ENCODE measurements around the gene PALB2. TPM values are rescaled to one million over a fixed set of nuclear protein-coding genes. Genes with fewer than 3 reads are reported as not detected.
A peak's percentile ranks its signal among the peaks of the same experiment; 100 is the strongest.

PALB2 gene
- polyA plus RNA-seq, 2 of the 4 experiments (the other 2 are of a cell fraction): 13.9 to 17.4 TPM

- TF ChIP-seq BCL3 (IDR thresholded peaks at IDR 0.05): no peak
- no peak for TF ChIP-seq SREBF2 (IDR thresholded peaks at IDR 0.05)
- TF ChIP-seq HEYL (CRISPR knock-in tag; IDR thresholded peaks at IDR 0.05): no peak
- TF ChIP-seq POLR2A (IDR thresholded peaks at IDR 0.05; ENCODE audit: low read length): peak; percentile 33; the same call in 1 of the 2 replicates
- TF ChIP-seq EHMT2 (IDR thresholded peaks at IDR 0.05; ENCODE audit: low read depth): no peak
- no peak for TF ChIP-seq BHLHE40 (IDR thresholded peaks at IDR 0.05; ENCODE audit: low read depth, low read length)
- TF ChIP-seq, protein P1, sequence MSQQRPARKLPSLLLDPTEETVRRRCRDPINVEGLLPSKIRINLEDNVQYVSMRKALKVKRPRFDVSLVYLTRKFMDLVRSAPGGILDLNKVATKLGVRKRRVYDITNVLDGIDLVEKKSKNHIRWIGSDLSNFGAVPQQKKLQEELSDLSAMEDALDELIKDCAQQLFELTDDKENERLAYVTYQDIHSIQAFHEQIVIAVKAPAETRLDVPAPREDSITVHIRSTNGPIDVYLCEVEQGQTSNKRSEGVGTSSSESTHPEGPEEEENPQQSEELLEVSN (IDR thresholded peaks at IDR 0.05; ENCODE audit: borderline replicate concordance, low read depth): peak; percentile 78
- no peak for TF ChIP-seq FOSB (CRISPR knock-in tag; IDR thresholded peaks at IDR 0.05)
- TF ChIP-seq HDAC2 (IDR thresholded peaks at IDR 0.05): peak; percentile 71; the same call in 1 of the 2 replicates
- TF ChIP-seq CBX8 (IDR thresholded peaks at IDR 0.05): no peak
- no peak for TF ChIP-seq TFCP2L1 (CRISPR knock-in tag; IDR thresholded peaks at IDR 0.05)
- no peak for TF ChIP-seq ZSCAN20 (CRISPR knock-in tag; IDR thresholded peaks at IDR 0.05)
- no peak for TF ChIP-seq RFX5 (IDR thresholded peaks at IDR 0.05)
- TF ChIP-seq SMC3 (IDR thresholded peaks at IDR 0.05): no peak; the same call in 1 of the 3 replicates
- TF ChIP-seq RNF2 (IDR thresholded peaks at IDR 0.05; ENCODE audit: borderline replicate concordance, low read depth): no peak
- peak; percentile 83 for TF ChIP-seq KDM5A (IDR thresholded peaks at IDR 0.05)
- TF ChIP-seq JUN (IDR thresholded peaks at IDR 0.05): peak in 1 of 2 experiments; percentile 66; a peak in 2 of 5 replicates
- TF ChIP-seq MAZ (IDR thresholded peaks at IDR 0.05; ENCODE audit: borderline replicate concordance, low read depth, low read length): no peak
- TF ChIP-seq JUNB (IDR thresholded peaks at IDR 0.05): no peak
- TF ChIP-seq MAX (IDR thresholded peaks at IDR 0.05): peak; percentile 96
- no peak for TF ChIP-seq ZNF302 (CRISPR knock-in tag; IDR thresholded peaks at IDR 0.05)
- no peak for TF ChIP-seq RCOR1 (IDR thresholded peaks at IDR 0.05; ENCODE audit: low read depth, low read length)
- TF ChIP-seq, protein P2, sequence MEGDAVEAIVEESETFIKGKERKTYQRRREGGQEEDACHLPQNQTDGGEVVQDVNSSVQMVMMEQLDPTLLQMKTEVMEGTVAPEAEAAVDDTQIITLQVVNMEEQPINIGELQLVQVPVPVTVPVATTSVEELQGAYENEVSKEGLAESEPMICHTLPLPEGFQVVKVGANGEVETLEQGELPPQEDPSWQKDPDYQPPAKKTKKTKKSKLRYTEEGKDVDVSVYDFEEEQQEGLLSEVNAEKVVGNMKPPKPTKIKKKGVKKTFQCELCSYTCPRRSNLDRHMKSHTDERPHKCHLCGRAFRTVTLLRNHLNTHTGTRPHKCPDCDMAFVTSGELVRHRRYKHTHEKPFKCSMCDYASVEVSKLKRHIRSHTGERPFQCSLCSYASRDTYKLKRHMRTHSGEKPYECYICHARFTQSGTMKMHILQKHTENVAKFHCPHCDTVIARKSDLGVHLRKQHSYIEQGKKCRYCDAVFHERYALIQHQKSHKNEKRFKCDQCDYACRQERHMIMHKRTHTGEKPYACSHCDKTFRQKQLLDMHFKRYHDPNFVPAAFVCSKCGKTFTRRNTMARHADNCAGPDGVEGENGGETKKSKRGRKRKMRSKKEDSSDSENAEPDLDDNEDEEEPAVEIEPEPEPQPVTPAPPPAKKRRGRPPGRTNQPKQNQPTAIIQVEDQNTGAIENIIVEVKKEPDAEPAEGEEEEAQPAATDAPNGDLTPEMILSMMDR (IDR thresholded peaks at IDR 0.05): peak; percentile 42
- TF ChIP-seq NFE2L2 (conservative IDR thresholded peaks at IDR 0.05; ENCODE audit: low read length): no peak
- no peak for TF ChIP-seq HOXB5 (CRISPR knock-in tag; IDR thresholded peaks at IDR 0.05)
- no peak for TF ChIP-seq PHF8 (IDR thresholded peaks at IDR 0.05; ENCODE audit: borderline replicate concordance, low read depth)
- no peak for TF ChIP-seq EP300 (IDR thresholded peaks at IDR 0.05)
- TF ChIP-seq MAFK (IDR thresholded peaks at IDR 0.05; ENCODE audit: partially characterized antibody): no peak
- no peak for TF ChIP-seq EHF (CRISPR knock-in tag; IDR thresholded peaks at IDR 0.05)
- TF ChIP-seq PBX3 (IDR thresholded peaks at IDR 0.05): peak; percentile 76; the same call in 1 of the 2 replicates
- no peak for TF ChIP-seq NR3C1 (IDR thresholded peaks at IDR 0.05)
- TF ChIP-seq FOSL2 (IDR thresholded peaks at IDR 0.05): no peak
- no peak for TF ChIP-seq FOSL2 (CRISPR knock-in tag; IDR thresholded peaks at IDR 0.05)
- no peak; a peak in 1 of 4 replicates for TF ChIP-seq CEBPB (IDR thresholded peaks at IDR 0.05)
- peak; percentile 77; the same call in 1 of the 2 replicates for TF ChIP-seq MYC (IDR thresholded peaks at IDR 0.05; ENCODE audit: borderline replicate concordance, low read length)
- TF ChIP-seq, protein P3, sequence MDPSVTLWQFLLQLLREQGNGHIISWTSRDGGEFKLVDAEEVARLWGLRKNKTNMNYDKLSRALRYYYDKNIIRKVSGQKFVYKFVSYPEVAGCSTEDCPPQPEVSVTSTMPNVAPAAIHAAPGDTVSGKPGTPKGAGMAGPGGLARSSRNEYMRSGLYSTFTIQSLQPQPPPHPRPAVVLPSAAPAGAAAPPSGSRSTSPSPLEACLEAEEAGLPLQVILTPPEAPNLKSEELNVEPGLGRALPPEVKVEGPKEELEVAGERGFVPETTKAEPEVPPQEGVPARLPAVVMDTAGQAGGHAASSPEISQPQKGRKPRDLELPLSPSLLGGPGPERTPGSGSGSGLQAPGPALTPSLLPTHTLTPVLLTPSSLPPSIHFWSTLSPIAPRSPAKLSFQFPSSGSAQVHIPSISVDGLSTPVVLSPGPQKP (IDR thresholded peaks at IDR 0.05; ENCODE audit: low read depth, low read length): no peak
- no peak for TF ChIP-seq TP53 (CRISPR knock-in tag; IDR thresholded peaks at IDR 0.05)
- no peak for TF ChIP-seq FOXS1 (CRISPR knock-in tag; IDR thresholded peaks at IDR 0.05)
- no peak for TF ChIP-seq CBX2 (IDR thresholded peaks at IDR 0.05; ENCODE audit: borderline replicate concordance, low read depth)
- TF ChIP-seq GATA3 (IDR thresholded peaks at IDR 0.05; ENCODE audit: borderline replicate concordance): 0 out of 2 replicates have a peak, but pooled peaks have one; percentile 23
- no peak for TF ChIP-seq NPAS2 (CRISPR knock-in tag; IDR thresholded peaks at IDR 0.05; ENCODE audit: borderline replicate concordance)
These were observed 37.5 kb upstream of the PALB2 start, which contains the start of gene PLK1 (continued) for GRCh38 chr16:23678430-23679273.

Data from A549 (cell line).